Measurements from ENCODE around the gene DYNLT1. TPM values are rescaled to one million over a fixed set of nuclear protein-coding genes. Genes with fewer than 3 reads are reported as not detected.

The DYNLT1 gene
- total and polyA plus RNA-seq, 2 of the 4 experiments (the other 2 are of a cell fraction) = 235 to 349 TPM

GRCh38 chr6:158625881-158626305 lies 18.6 kb downstream of the DYNLT1 start:
- H3K79me1 ChIP-seq (ENCODE audit: low read depth in 1 of 2, low read length in 2 of 2) = peaks cover 11 to 50% of the 10 kb centered on the region in 2 experiments
- H3K4me3 ChIP-seq (ENCODE audit: insufficient read depth, low read depth, low read length) = no peak overlapping the region
- in situ Hi-C loops (cut with MboI; ENCODE audit: low sequenced_read_pairs) (loop anchor here (25.0 kb wide), 1 partner anchor 1086 kb away; no protein-coding TSS in a partner anchor), dilution Hi-C loops (cut with HindIII; ENCODE audit: low sequenced_read_pairs, unreplicated experiment) (no loop called here), intact Hi-C loops (cut with micrococcal nuclease) (no loop called here)
- no peak for DNase-seq
- no peak overlapping the region for H3K23ac ChIP-seq (ENCODE audit: low read depth, low read length)
- no peak overlapping the region for H3K9ac ChIP-seq (ENCODE audit: low read depth, low read length)
- H3K9me3 ChIP-seq (ENCODE audit: control insufficient read depth, insufficient read depth, low read length) = no peaks in the 10 kb centered on the region
- no peak overlapping the region for H3K14ac ChIP-seq (replicated peaks; ENCODE audit: low read depth, low read length)
- no peaks in the 10 kb centered on the region for H4K20me1 ChIP-seq (ENCODE audit: insufficient read depth, low read length)
- no peak overlapping the region for H4K5ac ChIP-seq (ENCODE audit: low read depth, low read length)
- H3K27me3 ChIP-seq (ENCODE audit: control insufficient read depth, insufficient read depth, low read length) = no peaks in the 10 kb centered on the region
- no peak overlapping the region for H3K4me2 ChIP-seq (ENCODE audit: low read depth, low read length)
- BruUV-seq (replicated peaks) = no TSS peak
- H3K18ac ChIP-seq (ENCODE audit: low read depth, low read length) = no peak overlapping the region
- H3K9me1 ChIP-seq (ENCODE audit: insufficient read depth, low read length) = peaks cover 10% of the 10 kb centered on the region
- H3K4ac ChIP-seq (ENCODE audit: low read depth, low read length) = no peak overlapping the region
- ATAC-seq (ENCODE audit: low read depth) = no peak
- H2BK120ac ChIP-seq (ENCODE audit: low read depth, low read length) = no peak overlapping the region
- WGBS, 2 experiments (ENCODE audit: extremely low coverage in 2 of 2, insufficient read length in 1 of 2) = 98% methylated on average over 8 of the region's 15 CpGs; no CpG with 5 or more reads in 1 of the 2 experiments
- no peak overlapping the region for H2AFZ ChIP-seq (replicated peaks; ENCODE audit: low read length, poor library complexity)
- H3K36me3 ChIP-seq (ENCODE audit: control insufficient read depth, insufficient read depth, low read length) = peaks cover 44% of the 10 kb centered on the region
- no peak overlapping the region for H4K8ac ChIP-seq (ENCODE audit: low read depth in 2 of 2, low read length in 2 of 2)
- no peak overlapping the region for H2AK9ac ChIP-seq (replicated peaks; ENCODE audit: low read depth, low read length, poor library complexity)
- H3K27ac ChIP-seq (ENCODE audit: insufficient read depth, low read length) = no peak overlapping the region
- TF ChIP-seq FOS (IDR thresholded peaks at IDR 0.05; ENCODE audit: low read depth, low read length) = no peak
- TF ChIP-seq RFX5 (IDR thresholded peaks at IDR 0.05; ENCODE audit: low read depth, low read length) = no peak
- no peak for TF ChIP-seq USF2 (IDR thresholded peaks at IDR 0.05; ENCODE audit: low read depth, low read length)
- no peak for TF ChIP-seq RCOR1 (IDR thresholded peaks at IDR 0.05; ENCODE audit: insufficient replicate concordance, low read length)
- no peak for TF ChIP-seq POLR2A (IDR thresholded peaks at IDR 0.05; ENCODE audit: low read depth, low read length)
- no peak for TF ChIP-seq CHD1 (IDR thresholded peaks at IDR 0.05; ENCODE audit: low read depth, low read length)
- no peak for TF ChIP-seq MAFK (IDR thresholded peaks at IDR 0.05; ENCODE audit: low read depth, low read length)
- TF ChIP-seq ELK1 (IDR thresholded peaks at IDR 0.05; ENCODE audit: borderline replicate concordance, low read depth, low read length) = no peak
- no peak for TF ChIP-seq NFE2L2 (IDR thresholded peaks at IDR 0.05; ENCODE audit: low read depth, low read length)
- H2BK20ac ChIP-seq (ENCODE audit: low read depth, low read length) = no peak overlapping the region
- H2AK5ac ChIP-seq (ENCODE audit: low read depth, low read length) = no peak overlapping the region
- ChIA-PET POLR2A (ENCODE audit: unreplicated experiment) (no interaction called here), CTCF (no interaction called here)
- no peak overlapping the region for H3K56ac ChIP-seq (ENCODE audit: extremely low read depth, insufficient read depth, low read length)
- H2BK15ac ChIP-seq (ENCODE audit: low read depth, low read length) = no peak overlapping the region
- H2BK5ac ChIP-seq (ENCODE audit: low read depth, low read length, poor library complexity, severe bottlenecking) = no peak overlapping the region
- H3K4me1 ChIP-seq (ENCODE audit: control insufficient read depth, insufficient read depth, low read length) = peaks cover 3% of the 10 kb centered on the region
- no peak overlapping the region for H4K91ac ChIP-seq (ENCODE audit: insufficient read depth, low read depth, low read length)

Measured in IMR-90 (cell line).